ENCODE data around the gene STKLD1. TPM values are rescaled to one million over a fixed set of nuclear protein-coding genes. Genes with fewer than 3 reads are reported as not detected.
"Not testable (repeated sequence)": the region's sequence is repeated elsewhere in the genome, so short reads cannot be mapped to it uniquely, and the experiment has no call there.

The STKLD1 gene
- total RNA-seq, 1 donor from 2014 or later, result 1.2 TPM

- Histone ChIP-seq H3K36me3 (no peaks in the 10 kb centered on the region), H3K27me3 (no peaks in the 10 kb centered on the region), H3K4me1 (no peaks in the 10 kb centered on the region), H3K27ac (no peak overlapping the region), H3K9me3 (no peaks in the 10 kb centered on the region), H3K4me3 (no peak overlapping the region)
- DNase-seq, result no peak
- TF ChIP-seq, protein P1, sequence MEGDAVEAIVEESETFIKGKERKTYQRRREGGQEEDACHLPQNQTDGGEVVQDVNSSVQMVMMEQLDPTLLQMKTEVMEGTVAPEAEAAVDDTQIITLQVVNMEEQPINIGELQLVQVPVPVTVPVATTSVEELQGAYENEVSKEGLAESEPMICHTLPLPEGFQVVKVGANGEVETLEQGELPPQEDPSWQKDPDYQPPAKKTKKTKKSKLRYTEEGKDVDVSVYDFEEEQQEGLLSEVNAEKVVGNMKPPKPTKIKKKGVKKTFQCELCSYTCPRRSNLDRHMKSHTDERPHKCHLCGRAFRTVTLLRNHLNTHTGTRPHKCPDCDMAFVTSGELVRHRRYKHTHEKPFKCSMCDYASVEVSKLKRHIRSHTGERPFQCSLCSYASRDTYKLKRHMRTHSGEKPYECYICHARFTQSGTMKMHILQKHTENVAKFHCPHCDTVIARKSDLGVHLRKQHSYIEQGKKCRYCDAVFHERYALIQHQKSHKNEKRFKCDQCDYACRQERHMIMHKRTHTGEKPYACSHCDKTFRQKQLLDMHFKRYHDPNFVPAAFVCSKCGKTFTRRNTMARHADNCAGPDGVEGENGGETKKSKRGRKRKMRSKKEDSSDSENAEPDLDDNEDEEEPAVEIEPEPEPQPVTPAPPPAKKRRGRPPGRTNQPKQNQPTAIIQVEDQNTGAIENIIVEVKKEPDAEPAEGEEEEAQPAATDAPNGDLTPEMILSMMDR (IDR thresholded peaks at IDR 0.05), result no peak
- no peak for ATAC-seq
- intact Hi-C loops (cut with DNase I), result no loop called here
These were observed 67.8 kb downstream of the STKLD1 start for GRCh38 chr9:133443982-133444381.

- TF ChIP-seq, protein P1 (IDR thresholded peaks at IDR 0.05), result no peak
These were observed 69.3 kb downstream of the STKLD1 start for GRCh38 chr9:133445293-133445969.

DNA sequence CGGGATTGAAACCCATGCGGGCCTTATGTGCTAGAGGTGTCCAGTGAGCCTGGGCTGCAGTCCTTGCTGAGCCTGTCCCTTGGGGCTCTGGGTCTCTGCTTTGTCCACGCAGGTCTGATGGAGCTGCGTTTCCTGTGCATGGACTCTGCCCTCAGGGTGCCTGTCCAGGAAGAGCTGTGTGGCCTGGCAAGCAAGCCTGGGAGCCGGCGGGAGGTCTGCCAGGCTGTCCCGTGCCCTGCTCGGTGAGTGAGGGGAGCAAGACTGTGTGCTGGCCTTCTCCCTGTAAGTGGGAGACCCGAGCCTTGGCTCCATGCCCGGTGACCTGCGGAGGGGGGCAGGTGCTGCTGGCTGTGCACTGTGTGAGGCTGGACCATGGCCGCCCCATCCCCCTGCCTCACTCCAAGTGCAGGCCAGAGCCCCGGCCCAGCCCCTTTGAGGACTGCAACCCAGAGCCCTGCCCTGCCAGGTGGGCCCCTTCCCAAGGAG is 72.4 kb downstream of the STKLD1 start:
- ATAC-seq (no peak), DNase-seq (no peak)
- no peak overlapping the region for H3K4me3 ChIP-seq
- no peak overlapping the region for H3K27ac ChIP-seq
- H3K36me3 ChIP-seq, result no peaks in the 10 kb centered on the region
- H3K4me1 ChIP-seq, result no peaks in the 10 kb centered on the region
- no peaks in the 10 kb centered on the region for H3K9me3 ChIP-seq
- intact Hi-C loops (cut with DNase I), result no loop called here
- TF ChIP-seq, protein P1 (IDR thresholded peaks at IDR 0.05), result no peak
- H3K27me3 ChIP-seq, result no peaks in the 10 kb centered on the region

More at GRCh38 chr9:133445293-133445969, 69.3 kb downstream of the STKLD1 start:
- no peaks in the 10 kb centered on the region for H3K4me1 ChIP-seq
- H3K36me3 ChIP-seq, result no peaks in the 10 kb centered on the region
- intact Hi-C loops (cut with DNase I), result no loop called here
- no peak overlapping the region for H3K27ac ChIP-seq
- H3K9me3 ChIP-seq, result no peaks in the 10 kb centered on the region
- no peaks in the 10 kb centered on the region for H3K27me3 ChIP-seq
- ATAC-seq (no peak), DNase-seq (no peak)
- H3K4me3 ChIP-seq, result no peak overlapping the region

DNA sequence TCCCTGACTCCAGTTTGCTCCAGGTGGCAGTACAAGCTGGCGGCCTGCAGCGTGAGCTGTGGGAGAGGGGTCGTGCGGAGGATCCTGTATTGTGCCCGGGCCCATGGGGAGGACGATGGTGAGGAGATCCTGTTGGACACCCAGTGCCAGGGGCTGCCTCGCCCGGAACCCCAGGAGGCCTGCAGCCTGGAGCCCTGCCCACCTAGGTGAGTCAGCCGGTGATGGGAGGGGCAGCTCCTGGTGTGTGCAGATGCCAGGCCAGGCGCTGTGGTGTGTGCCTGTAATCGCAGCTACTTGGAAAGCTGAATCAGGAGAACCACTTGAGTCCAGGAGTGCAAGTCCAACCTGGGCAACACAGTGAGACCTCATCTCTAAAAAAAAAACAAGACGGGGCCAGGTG is 73.6 kb downstream of the STKLD1 start:
- TF ChIP-seq, protein P1 (IDR thresholded peaks at IDR 0.05), result no peak
- Histone ChIP-seq H3K4me1 (no peaks in the 10 kb centered on the region), H3K4me3 (no peak overlapping the region), H3K27me3 (no peaks in the 10 kb centered on the region), H3K36me3 (no peaks in the 10 kb centered on the region), H3K27ac (no peak overlapping the region), H3K9me3 (no peaks in the 10 kb centered on the region)
- intact Hi-C loops (cut with DNase I), result no loop called here
- peak; percentile 85 for ATAC-seq
- peak; percentile 79 for DNase-seq

GRCh38 chr9:133451865-133452264 is 75.7 kb downstream of the STKLD1 start:
- H3K36me3 ChIP-seq; H3K9me3 ChIP-seq; intact Hi-C loops (cut with DNase I); DNase-seq; H3K27me3 ChIP-seq; H3K4me1 ChIP-seq; ATAC-seq; H3K27ac ChIP-seq; H3K4me3 ChIP-seq: not testable (repeated sequence)

DNA sequence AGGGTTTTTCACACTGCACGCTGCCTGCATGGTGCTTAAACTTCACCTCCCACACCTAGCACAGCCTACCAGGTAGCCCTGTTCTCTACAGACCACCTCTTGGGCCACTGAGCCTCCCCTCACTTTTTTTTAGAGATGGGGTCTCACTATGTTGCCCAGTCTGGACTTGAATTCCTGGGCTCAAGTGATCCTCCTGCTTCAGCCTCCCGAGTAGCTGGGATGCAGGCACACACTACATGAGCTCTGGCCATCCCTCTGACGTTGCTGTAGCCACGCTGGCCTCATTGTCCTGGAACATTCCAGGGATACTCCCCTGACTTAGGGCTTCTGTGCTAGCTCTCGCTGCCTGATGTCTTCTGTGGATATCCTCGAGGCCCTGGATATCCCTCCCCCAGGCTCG is 76.4 kb downstream of the STKLD1 start:
- ATAC-seq, result no peak
- no peak for DNase-seq

More for the DNA sequence above, 76.4 kb downstream of the STKLD1 start:
- H3K36me3 ChIP-seq, result no peaks in the 10 kb centered on the region
- no peaks in the 10 kb centered on the region for H3K4me1 ChIP-seq
- H3K9me3 ChIP-seq, result no peaks in the 10 kb centered on the region
- H3K4me3 ChIP-seq, result no peak overlapping the region
- TF ChIP-seq, protein P1 (IDR thresholded peaks at IDR 0.05), result no peak
- H3K27ac ChIP-seq, result no peak overlapping the region
- intact Hi-C loops (cut with DNase I), result no loop called here
- H3K27me3 ChIP-seq, result no peaks in the 10 kb centered on the region

Data from upper lobe of right lung (tissue), 1 donor.